SU-DHL-6 (cell line): Measurements from ENCODE around the gene SLITRK1.

ENCODE experiments used
- H2AFZ ChIP-seq: fragments of 200-600 bp; sonication (generic); 2 replicates; pipeline ENCODE4 v1.6.1; 2014; ENCODE audit warnings: low read depth, mild to moderate bottlenecking, moderate library complexity, mixed read lengths, antibody characterized with exemption, low read length; ENCODE audit not compliant: severe bottlenecking
- H3F3A ChIP-seq: fragments of 200-600 bp; shearing (Covaris generic); 2 replicates; pipeline ENCODE4 v1.6.0; 2016; ENCODE audit warnings: antibody characterized with exemption, mild to moderate bottlenecking; ENCODE audit not compliant: insufficient read depth
- H3K27ac ChIP-seq: fragments of 200-600 bp; sonication (generic); 2 replicates; pipeline ENCODE4 v1.5.1; 2016; ENCODE audit warnings: low read depth, mild to moderate bottlenecking, low read length, moderate library complexity, mixed read lengths
- H3K27me3 ChIP-seq: fragments of 200-600 bp; sonication (generic), shearing (Covaris generic); 2 replicates; pipeline ENCODE4 v1.6.0; 2014; ENCODE audit warnings: mild to moderate bottlenecking, low read length
- H3K36me3 ChIP-seq: fragments of 200-600 bp; sonication (generic); 2 replicates; pipeline ENCODE4 v1.6.1; 2014; ENCODE audit warnings: mild to moderate bottlenecking, low read length, mixed read lengths
- H3K4me2 ChIP-seq: fragments of 300-600, 200-600 bp; shearing (Covaris generic), sonication (generic); 2 replicates; pipeline ENCODE4 v1.6.0; 2014; ENCODE audit warnings: low read length, low read depth, mild to moderate bottlenecking; ENCODE audit not compliant: poor library complexity, severe bottlenecking
- H3K4me3 ChIP-seq: fragments of 200-600 bp; sonication (generic); 2 replicates; pipeline ENCODE4 v1.5.1; 2014; ENCODE audit warnings: antibody characterized with exemption, low read length, mild to moderate bottlenecking, mixed read lengths; ENCODE audit not compliant: insufficient read depth, poor library complexity, severe bottlenecking
- H3K79me2 ChIP-seq: fragments of 200-600 bp; sonication (generic); 2 replicates; pipeline ENCODE4 v1.6.1; 2014; ENCODE audit warnings: mild to moderate bottlenecking, low read length, moderate library complexity; ENCODE audit not compliant: insufficient read depth
- H3K9ac ChIP-seq: fragments of 200-600 bp; sonication (generic); 2 replicates; pipeline ENCODE4 v1.7.0; 2014; ENCODE audit warnings: mild to moderate bottlenecking, low read length
- H3K9me2 ChIP-seq: fragments of 200-600 bp; sonication (generic); replicated peaks from 2 replicates; pipeline ENCODE4 v1.6.1; 2014; ENCODE audit warnings: low read length; ENCODE audit not compliant: insufficient read depth
- H3K9me3 ChIP-seq: fragments of 200-600 bp; sonication (generic); 2 replicates; pipeline ENCODE4 v1.6.1; 2014; ENCODE audit warnings: low read length, mixed read lengths; ENCODE audit not compliant: insufficient read depth
- H4K20me1 ChIP-seq: fragments of 200-600 bp; sonication (generic); 2 replicates; pipeline ENCODE4 v1.6.1; 2014; ENCODE audit warnings: low read depth, mild to moderate bottlenecking, antibody characterized with exemption, low read length, moderate library complexity, mixed read lengths
- CTCF ChIP-seq: fragments of 200-600 bp; sonication (generic); IDR thresholded peaks from one replicate; pipeline ENCODE4 v1.5.1; 2017; ENCODE audit warnings: antibody characterized with exemption, mild to moderate bottlenecking, low read length, moderate library complexity; ENCODE audit not compliant: insufficient read depth, poor library complexity, severe bottlenecking
- EZH2phosphoT487 ChIP-seq: fragments of 200-600 bp; sonication (generic), shearing (Covaris generic); conservative IDR thresholded peaks from 2 replicates; pipeline ENCODE4 v1.6.1; 2018; ENCODE audit warnings: mild to moderate bottlenecking, antibody characterized with exemption, low read length, moderate library complexity, mixed read lengths

SLITRK1 gene

GRCh38 chr13:83881917-83882605 lies at the start of gene SLITRK1:
Gene SLITRK1 (minus strand): TSS chr13:83882474. CDS start chr13:83881507, 967 bp downstream.
- H3K4me2 ChIP-seq, result no peak within 1 kb of the TSS
- H3K9me3 ChIP-seq, result no peaks in the 10 kb centered on the region
- H3K9me2 ChIP-seq, result no peaks in the 10 kb centered on the region
- H4K20me1 ChIP-seq, result no peaks in the 10 kb centered on the region
- no peaks in the 10 kb centered on the region for H3F3A ChIP-seq
- no peak within 1 kb of the TSS for H2AFZ ChIP-seq
- no peak within 1 kb of the TSS for H3K9ac ChIP-seq
- no peak within 1 kb of the TSS for H3K27ac ChIP-seq
- H3K79me2 ChIP-seq, result no peaks in the 10 kb centered on the region
- TF ChIP-seq CTCF (no peak), EZH2phosphoT487 (no peak)
- H3K4me3 ChIP-seq, result no peak within 1 kb of the TSS
- H3K27me3 ChIP-seq, result no peaks in the 10 kb centered on the region
- no peaks in the 10 kb centered on the region for H3K36me3 ChIP-seq

DNA sequence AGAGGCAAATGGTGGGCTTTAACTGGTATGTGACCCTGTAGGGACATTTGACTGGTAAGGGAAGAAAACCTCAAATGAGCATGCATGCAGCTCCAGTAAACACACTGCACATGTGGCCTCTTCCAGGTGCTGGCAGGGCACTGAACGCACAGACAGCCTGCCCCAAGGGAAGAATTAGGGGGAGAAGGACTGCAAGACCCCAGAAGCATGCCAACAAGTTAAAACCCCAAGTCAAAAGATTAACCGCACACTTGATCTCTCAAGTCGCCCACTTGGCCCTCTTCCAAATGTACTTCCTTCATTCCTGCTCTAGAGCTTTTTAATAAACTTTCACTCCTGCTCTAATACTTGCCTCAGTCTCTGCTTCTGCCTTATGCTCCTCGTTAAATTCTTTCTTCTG lies 46.9 kb upstream of the SLITRK1 start:
- Histone ChIP-seq H3F3A (no peaks in the 10 kb centered on the region), H2AFZ (no peak overlapping the region), H3K9me3 (no peaks in the 10 kb centered on the region), H3K27me3 (no peaks in the 10 kb centered on the region), H3K27ac (no peak overlapping the region), H3K4me3 (no peak overlapping the region), H3K36me3 (no peaks in the 10 kb centered on the region), H3K4me2 (no peak overlapping the region), H3K79me2 (no peaks in the 10 kb centered on the region), H3K9ac (no peak overlapping the region), H4K20me1 (no peaks in the 10 kb centered on the region), H3K9me2 (no peaks in the 10 kb centered on the region)
- no peak for TF ChIP-seq CTCF
- TF ChIP-seq EZH2phosphoT487, result no peak

DNA sequence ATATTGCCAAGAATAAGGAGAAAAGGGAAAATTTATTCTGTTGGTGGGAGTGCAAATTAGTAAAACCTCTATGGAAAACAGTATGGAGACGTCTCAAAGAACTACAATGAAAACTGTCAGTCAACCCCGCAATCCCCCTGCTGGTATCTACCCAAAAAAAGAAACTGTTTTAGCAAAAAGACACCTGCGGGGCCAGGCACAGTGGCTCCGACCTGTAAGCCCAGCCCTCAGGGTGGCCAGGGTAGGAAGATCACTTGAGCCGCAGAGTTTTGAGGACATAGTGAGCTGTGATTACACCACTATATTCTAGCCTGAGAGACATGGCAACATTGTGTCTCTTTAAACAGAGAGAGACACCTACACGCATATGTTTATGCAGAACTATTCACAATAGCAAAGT lies 37.5 kb upstream of the SLITRK1 start:
- Histone ChIP-seq H3K27ac (no peak overlapping the region), H3F3A (no peaks in the 10 kb centered on the region), H3K4me3 (no peak overlapping the region), H3K36me3 (no peaks in the 10 kb centered on the region), H3K9me3 (no peaks in the 10 kb centered on the region), H4K20me1 (no peaks in the 10 kb centered on the region), H3K9ac (no peak overlapping the region), H3K4me2 (no peak overlapping the region), H2AFZ (no peak overlapping the region), H3K27me3 (no peaks in the 10 kb centered on the region), H3K79me2 (no peaks in the 10 kb centered on the region), H3K9me2 (no peaks in the 10 kb centered on the region)
- TF ChIP-seq EZH2phosphoT487 (no peak), CTCF (no peak)
